Smooth muscle cell (in vitro differentiated cells): ENCODE results near the gene RCOR1. TPM values are rescaled to one million over a fixed set of nuclear protein-coding genes. Genes with fewer than 3 reads are reported as not detected.

Experiments used
- DNase-seq: peaks from one replicate; lab custom pipeline; 2025; ENCODE audit not compliant: unreplicated experiment; lab: John Stamatoyannopoulos, UW
- H2AFZ ChIP-seq: fragments of 200-600 bp; sonication (generic); 2 replicates; pipeline ENCODE4 v1.6.0; 2016; ENCODE audit warnings: antibody characterized with exemption, low read depth, mild to moderate bottlenecking
- H3F3A ChIP-seq: fragments of 200-600 bp; sonication (generic); 2 replicates; pipeline ENCODE4 v1.6.0; 2017; ENCODE audit warnings: antibody characterized with exemption, low read depth
- H3K27ac ChIP-seq: fragments of 200-600 bp; sonication (generic); 2 replicates; pipeline ENCODE4 v1.5.1; 2016; ENCODE audit warnings: low read depth, mild to moderate bottlenecking
- H3K27me3 ChIP-seq: fragments of 200-600 bp; sonication (generic); 2 replicates; pipeline ENCODE4 v1.6.1; 2016; ENCODE audit warnings: low read depth, mild to moderate bottlenecking
- H3K36me3 ChIP-seq: fragments of 200-600 bp; sonication (generic); 2 replicates; pipeline ENCODE4 v1.5.1; 2016; ENCODE audit warnings: low read depth
- H3K4me1 ChIP-seq: fragments of 200-600 bp; sonication (generic); 2 replicates; pipeline ENCODE4 v1.5.1; 2016; ENCODE audit warnings: low read depth
- H3K4me2 ChIP-seq: fragments of 200-600 bp; sonication (generic); 2 replicates; pipeline ENCODE4 v1.6.0; 2016; ENCODE audit warnings: mild to moderate bottlenecking
- H3K4me3 ChIP-seq: fragments of 200-600 bp; sonication (generic); 2 replicates; pipeline ENCODE4 v1.5.1; 2016; ENCODE audit warnings: mild to moderate bottlenecking
- H3K79me2 ChIP-seq: fragments of 200-600 bp; sonication (generic); 2 replicates; pipeline ENCODE4 v1.6.0; 2016; ENCODE audit warnings: low read depth, mild to moderate bottlenecking
- H3K9ac ChIP-seq: fragments of 200-600 bp; sonication (generic); 2 replicates; pipeline ENCODE4 v1.6.0; 2016; ENCODE audit warnings: low read depth
- H3K9me3 ChIP-seq: fragments of 200-600 bp; sonication (generic); replicated peaks from 2 replicates; pipeline ENCODE4 v1.5.1; 2016; ENCODE audit warnings: low read depth
- H4K20me1 ChIP-seq: fragments of 200-600 bp; sonication (generic); 2 replicates; pipeline ENCODE4 v1.6.0; 2016; ENCODE audit warnings: low read depth
- WGBS: methylation state at CpG from one replicate; pipeline ENCODE4 v1.1.7; 2016; ENCODE audit warnings: low lambda C conversion rate; 5-methylcytosine and 5-hydroxymethylcytosine counted together
- polyA plus RNA-seq: library from polyadenylated mRNA; unstranded; fragments of >200 nt; fragmentation: Nextera tagmentation; extraction: Ambion mirVana; gene quantifications from 2 replicates; pipeline ENCODE4 v1.2.1, GENCODE V29; 2016
- total RNA-seq: library from RNA; depleted of rRNA; stranded (reverse); fragments of >200 nt; gene quantifications from 2 replicates; pipeline ENCODE4 v1.2.3, GENCODE V29; 2014
- TF ChIP-seq, protein P1 (sequence below): fragments of 200-600 bp; sonication (generic); IDR thresholded peaks from 2 replicates; pipeline ENCODE4 v1.5.1; 2017; ENCODE audit warnings: borderline replicate concordance, mild to moderate bottlenecking, antibody characterized with exemption; ENCODE audit not compliant: insufficient read depth, poor library complexity, severe bottlenecking

Gene RCOR1
- total and polyA plus RNA-seq, 2 experiments from 2014 or later, result 4.4 to 29.3 TPM

DNA sequence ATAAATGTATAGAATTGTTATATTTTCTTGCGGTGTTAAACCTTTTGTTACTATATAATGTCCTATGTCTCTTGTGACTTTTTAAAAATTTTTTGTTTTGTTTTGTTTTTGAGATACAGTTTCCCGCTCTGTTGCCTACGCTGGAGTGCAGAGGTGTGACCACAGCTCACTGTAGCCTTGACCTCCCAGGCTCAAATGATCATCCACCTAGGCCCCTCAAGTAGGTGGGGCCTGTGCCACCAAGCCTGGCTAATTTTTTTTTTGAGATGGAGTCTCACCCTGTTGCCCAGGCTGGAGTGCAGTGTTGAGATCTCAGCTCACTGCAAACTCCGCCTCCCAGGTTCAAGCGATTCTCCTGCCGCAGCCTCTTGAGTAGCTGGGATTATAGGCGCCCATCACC lies 26.5 kb upstream of the RCOR1 start:
- Histone ChIP-seq H3K27ac (no peak overlapping the region), H4K20me1 (no peaks in the 10 kb centered on the region), H3K79me2 (no peaks in the 10 kb centered on the region), H3F3A (no peaks in the 10 kb centered on the region), H2AFZ (no peak overlapping the region), H3K36me3 (no peaks in the 10 kb centered on the region), H3K4me1 (peaks cover 4% of the 10 kb centered on the region), H3K27me3 (no peaks in the 10 kb centered on the region), H3K9me3 (no peaks in the 10 kb centered on the region), H3K9ac (no peak overlapping the region), H3K4me3 (no peak overlapping the region), H3K4me2 (no peak overlapping the region)
- WGBS, result 95% methylated on average over 7 of the region's 7 CpGs
- TF ChIP-seq, protein P1, sequence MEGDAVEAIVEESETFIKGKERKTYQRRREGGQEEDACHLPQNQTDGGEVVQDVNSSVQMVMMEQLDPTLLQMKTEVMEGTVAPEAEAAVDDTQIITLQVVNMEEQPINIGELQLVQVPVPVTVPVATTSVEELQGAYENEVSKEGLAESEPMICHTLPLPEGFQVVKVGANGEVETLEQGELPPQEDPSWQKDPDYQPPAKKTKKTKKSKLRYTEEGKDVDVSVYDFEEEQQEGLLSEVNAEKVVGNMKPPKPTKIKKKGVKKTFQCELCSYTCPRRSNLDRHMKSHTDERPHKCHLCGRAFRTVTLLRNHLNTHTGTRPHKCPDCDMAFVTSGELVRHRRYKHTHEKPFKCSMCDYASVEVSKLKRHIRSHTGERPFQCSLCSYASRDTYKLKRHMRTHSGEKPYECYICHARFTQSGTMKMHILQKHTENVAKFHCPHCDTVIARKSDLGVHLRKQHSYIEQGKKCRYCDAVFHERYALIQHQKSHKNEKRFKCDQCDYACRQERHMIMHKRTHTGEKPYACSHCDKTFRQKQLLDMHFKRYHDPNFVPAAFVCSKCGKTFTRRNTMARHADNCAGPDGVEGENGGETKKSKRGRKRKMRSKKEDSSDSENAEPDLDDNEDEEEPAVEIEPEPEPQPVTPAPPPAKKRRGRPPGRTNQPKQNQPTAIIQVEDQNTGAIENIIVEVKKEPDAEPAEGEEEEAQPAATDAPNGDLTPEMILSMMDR, result no peak
- no peak for DNase-seq

DNA sequence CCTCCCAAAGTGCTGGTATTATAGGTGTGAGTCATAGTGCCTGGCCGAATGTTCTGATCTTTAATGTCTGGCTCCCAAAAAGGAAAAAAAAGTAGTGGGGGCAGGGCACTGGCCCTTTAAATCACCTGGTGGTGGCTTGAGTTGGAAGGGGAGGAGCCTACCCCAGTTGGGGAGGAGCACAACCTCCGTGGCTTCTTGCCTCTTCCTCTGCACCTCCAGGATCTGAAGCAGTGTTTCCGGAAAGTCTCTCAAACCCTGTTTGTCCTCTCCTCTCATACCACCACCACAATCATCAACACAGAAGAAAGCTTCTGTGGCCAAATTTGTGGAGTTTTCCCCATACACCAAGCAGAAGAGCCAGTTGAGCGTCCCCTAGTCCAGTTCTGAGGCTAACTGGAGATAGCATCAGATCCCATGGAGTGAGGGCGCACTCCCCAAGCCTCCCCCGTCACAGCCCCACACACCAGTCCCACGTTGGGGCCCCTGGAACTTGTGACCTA lies 24.3 kb upstream of the RCOR1 start:
- no peak for DNase-seq
- no peaks in the 10 kb centered on the region for H3K36me3 ChIP-seq
- H3K79me2 ChIP-seq, result no peaks in the 10 kb centered on the region
- TF ChIP-seq, protein P1, result no peak
- 42% methylated on average over 7 of the region's 7 CpGs for WGBS
- H3K27me3 ChIP-seq, result no peaks in the 10 kb centered on the region
- no peaks in the 10 kb centered on the region for H4K20me1 ChIP-seq
- no peak overlapping the region for H2AFZ ChIP-seq
- no peak overlapping the region for H3K27ac ChIP-seq
- peaks cover 4% of the 10 kb centered on the region for H3K4me1 ChIP-seq
- no peak overlapping the region for H3K9ac ChIP-seq
- no peak overlapping the region for H3K4me3 ChIP-seq
- peaks cover under 1% of the 10 kb centered on the region for H3F3A ChIP-seq
- H3K4me2 ChIP-seq, result peak overlapping the region; percentile 63
- H3K9me3 ChIP-seq, result no peaks in the 10 kb centered on the region

DNA sequence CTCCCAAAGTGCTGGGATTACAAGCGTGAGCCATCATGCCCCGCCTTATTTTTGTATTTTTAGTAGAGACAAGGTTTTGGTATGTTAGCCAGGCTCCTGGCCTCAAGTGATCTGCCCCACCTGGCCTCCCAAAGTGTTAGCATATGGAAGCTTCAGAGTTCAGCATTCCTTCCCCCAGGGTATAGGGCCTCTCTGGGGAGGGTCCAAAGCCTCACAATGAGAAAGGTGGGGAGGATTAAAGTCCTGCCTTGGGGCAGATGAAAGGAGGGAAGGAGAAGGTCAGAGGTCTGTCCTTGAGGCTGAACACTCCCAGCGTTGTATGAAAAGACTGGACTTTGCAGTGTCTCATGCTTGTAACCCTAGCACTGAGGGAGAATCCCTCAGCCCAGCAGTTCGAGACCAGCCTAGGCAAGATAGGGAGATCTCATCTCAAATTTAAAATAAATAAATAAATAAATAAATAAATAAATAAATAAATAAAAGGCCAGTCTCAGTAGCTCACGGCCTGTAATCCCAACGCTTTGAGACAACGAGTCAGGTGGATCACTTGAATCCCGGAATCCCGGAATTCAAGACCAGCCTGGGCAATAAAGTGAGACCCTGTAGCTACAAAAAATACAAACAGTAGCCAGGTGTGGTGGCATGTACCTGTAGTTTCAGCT lies 22.0 kb upstream of the RCOR1 start:
- no peak for DNase-seq
- no peak overlapping the region for H3K9ac ChIP-seq
- TF ChIP-seq, protein P1, result no peak
- H3K4me2 ChIP-seq, result no peak overlapping the region
- no peaks in the 10 kb centered on the region for H3K79me2 ChIP-seq
- no peaks in the 10 kb centered on the region for H3K27me3 ChIP-seq
- H3K4me3 ChIP-seq, result no peak overlapping the region
- H3K4me1 ChIP-seq, result peaks cover 15% of the 10 kb centered on the region
- peaks cover 24% of the 10 kb centered on the region for H3F3A ChIP-seq
- no peaks in the 10 kb centered on the region for H3K36me3 ChIP-seq
- no peak overlapping the region for H3K27ac ChIP-seq
- no peaks in the 10 kb centered on the region for H3K9me3 ChIP-seq
- H2AFZ ChIP-seq, result no peak overlapping the region
- WGBS, result 83% methylated on average over 9 of the region's 9 CpGs
- H4K20me1 ChIP-seq, result no peaks in the 10 kb centered on the region

DNA sequence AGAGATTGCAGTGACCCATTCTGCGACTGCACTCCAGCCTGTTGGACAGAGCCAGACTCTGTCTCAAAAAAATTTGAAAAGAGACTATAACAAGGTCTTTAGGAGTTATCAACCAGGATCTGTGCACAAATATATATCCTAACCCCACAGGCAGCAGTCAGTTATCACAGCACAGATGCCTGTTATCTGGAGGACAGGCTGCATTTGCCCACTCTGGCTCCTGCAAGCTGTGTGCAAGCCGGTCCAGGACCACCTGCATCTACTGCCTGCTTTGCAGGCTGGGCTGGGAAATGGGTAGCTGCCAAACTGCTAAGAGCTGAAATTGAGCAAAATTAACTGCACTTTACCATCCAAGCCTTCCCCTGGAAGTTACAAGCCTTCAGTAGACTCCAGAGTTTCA lies 21.4 kb upstream of the RCOR1 start:
- peaks cover 17% of the 10 kb centered on the region for H3K4me1 ChIP-seq
- no peaks in the 10 kb centered on the region for H3K9me3 ChIP-seq
- H3K27me3 ChIP-seq, result no peaks in the 10 kb centered on the region
- no peak overlapping the region for H3K9ac ChIP-seq
- no peak overlapping the region for H3K4me2 ChIP-seq
- no peak for DNase-seq
- TF ChIP-seq, protein P1, result no peak
- H3F3A ChIP-seq, result peaks cover 28% of the 10 kb centered on the region
- no peaks in the 10 kb centered on the region for H4K20me1 ChIP-seq
- no peaks in the 10 kb centered on the region for H3K36me3 ChIP-seq
- 97% methylated on average over 2 of the region's 2 CpGs for WGBS
- no peak overlapping the region for H3K27ac ChIP-seq
- no peak overlapping the region for H2AFZ ChIP-seq
- H3K79me2 ChIP-seq, result no peaks in the 10 kb centered on the region
- H3K4me3 ChIP-seq, result no peak overlapping the region
